ENCODE results near the gene ARG2. TPM values are rescaled to one million over a fixed set of nuclear protein-coding genes. Genes with fewer than 3 reads are reported as not detected.

The ARG2 gene
- total RNA-seq, 2 donors from 2014 or later, result 0.59 TPM; not detected in 1

DNA sequence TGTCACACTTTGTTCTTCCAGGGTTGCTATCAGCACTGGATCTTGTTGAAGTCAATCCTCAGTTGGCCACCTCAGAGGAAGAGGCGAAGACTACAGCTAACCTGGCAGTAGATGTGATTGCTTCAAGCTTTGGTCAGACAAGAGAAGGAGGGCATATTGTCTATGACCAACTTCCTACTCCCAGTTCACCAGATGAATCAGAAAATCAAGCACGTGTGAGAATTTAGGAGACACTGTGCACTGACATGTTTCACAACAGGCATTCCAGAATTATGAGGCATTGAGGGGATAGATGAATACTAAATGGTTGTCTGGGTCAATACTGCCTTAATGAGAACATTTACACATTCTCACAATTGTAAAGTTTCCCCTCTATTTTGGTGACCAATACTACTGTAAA is 31.0 kb downstream of the ARG2 start:
- no peaks in the 10 kb centered on the region for H3K9me3 ChIP-seq
- H3K4me3 ChIP-seq, result no peak overlapping the region
- peaks cover 78% of the 10 kb centered on the region for H3K36me3 ChIP-seq
- H3K4me1 ChIP-seq, result no peaks in the 10 kb centered on the region
- no peak for DNase-seq (ENCODE audit: low spot score)
- H3K27me3 ChIP-seq, result no peaks in the 10 kb centered on the region
- TF ChIP-seq, protein P1, sequence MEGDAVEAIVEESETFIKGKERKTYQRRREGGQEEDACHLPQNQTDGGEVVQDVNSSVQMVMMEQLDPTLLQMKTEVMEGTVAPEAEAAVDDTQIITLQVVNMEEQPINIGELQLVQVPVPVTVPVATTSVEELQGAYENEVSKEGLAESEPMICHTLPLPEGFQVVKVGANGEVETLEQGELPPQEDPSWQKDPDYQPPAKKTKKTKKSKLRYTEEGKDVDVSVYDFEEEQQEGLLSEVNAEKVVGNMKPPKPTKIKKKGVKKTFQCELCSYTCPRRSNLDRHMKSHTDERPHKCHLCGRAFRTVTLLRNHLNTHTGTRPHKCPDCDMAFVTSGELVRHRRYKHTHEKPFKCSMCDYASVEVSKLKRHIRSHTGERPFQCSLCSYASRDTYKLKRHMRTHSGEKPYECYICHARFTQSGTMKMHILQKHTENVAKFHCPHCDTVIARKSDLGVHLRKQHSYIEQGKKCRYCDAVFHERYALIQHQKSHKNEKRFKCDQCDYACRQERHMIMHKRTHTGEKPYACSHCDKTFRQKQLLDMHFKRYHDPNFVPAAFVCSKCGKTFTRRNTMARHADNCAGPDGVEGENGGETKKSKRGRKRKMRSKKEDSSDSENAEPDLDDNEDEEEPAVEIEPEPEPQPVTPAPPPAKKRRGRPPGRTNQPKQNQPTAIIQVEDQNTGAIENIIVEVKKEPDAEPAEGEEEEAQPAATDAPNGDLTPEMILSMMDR (IDR thresholded peaks at IDR 0.05), result no peak
- H3K27ac ChIP-seq, result no peak overlapping the region

DNA sequence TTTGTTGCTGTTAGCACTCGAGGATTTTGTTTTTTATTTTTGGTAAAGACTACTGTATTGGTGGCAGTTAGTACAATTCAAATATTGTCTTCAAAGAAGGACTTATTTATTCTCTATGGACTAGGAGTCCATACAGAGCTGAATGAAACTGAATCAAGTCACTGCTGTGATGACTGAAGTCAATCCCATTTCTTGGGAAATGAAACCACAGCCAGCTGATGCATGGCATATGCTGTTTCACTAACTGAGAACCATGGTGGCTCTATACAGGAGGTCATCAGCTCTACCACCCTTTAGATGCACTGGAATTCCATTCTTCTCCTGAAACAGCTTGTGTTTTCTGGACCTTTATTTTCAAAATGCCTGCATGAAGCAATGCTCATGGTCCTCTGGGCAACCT is 32.5 kb downstream of the ARG2 start:
- Histone ChIP-seq H3K4me1 (no peaks in the 10 kb centered on the region), H3K27ac (no peak overlapping the region), H3K27me3 (no peaks in the 10 kb centered on the region), H3K9me3 (no peaks in the 10 kb centered on the region), H3K4me3 (no peak overlapping the region), H3K36me3 (peaks cover 93% of the 10 kb centered on the region)
- TF ChIP-seq, protein P1 (IDR thresholded peaks at IDR 0.05), result no peak
- DNase-seq (ENCODE audit: low spot score), result no peak

DNA sequence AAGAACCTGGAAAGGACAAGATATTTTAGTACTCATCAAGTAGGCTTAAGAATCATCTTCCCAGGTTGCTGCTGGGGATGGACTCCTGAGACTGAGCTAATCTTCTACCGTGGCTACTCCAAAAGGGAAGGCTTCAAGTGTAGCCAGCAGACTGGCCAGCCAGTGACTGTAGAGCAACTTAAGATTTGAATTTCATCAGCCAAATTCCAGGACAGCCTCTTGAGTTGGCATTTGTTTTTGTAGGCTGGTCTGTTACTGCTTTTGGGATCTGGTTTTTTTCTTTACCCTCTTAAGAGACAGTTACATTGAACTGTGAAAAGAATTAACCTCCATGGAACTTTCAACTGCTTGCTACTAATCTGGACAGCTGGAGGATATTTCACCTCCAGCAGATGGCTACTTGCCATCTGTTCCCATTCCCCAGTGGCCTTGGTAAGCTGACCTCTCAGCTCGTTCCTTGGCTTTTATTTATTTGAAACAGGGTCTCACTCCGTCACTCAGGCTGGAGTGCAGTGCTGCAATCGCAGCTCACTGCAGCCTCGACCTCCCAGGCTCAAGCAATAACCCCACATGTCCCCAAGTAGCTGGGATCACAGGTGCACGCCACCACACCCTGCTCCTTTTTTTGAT is 34.0 kb downstream of the ARG2 start:
- DNase-seq (ENCODE audit: low spot score), result no peak
- H3K27ac ChIP-seq, result no peak overlapping the region
- no peak overlapping the region for H3K4me3 ChIP-seq
- no peaks in the 10 kb centered on the region for H3K27me3 ChIP-seq
- peaks cover 89% of the 10 kb centered on the region for H3K36me3 ChIP-seq
- no peaks in the 10 kb centered on the region for H3K9me3 ChIP-seq
- H3K4me1 ChIP-seq, result no peaks in the 10 kb centered on the region
- TF ChIP-seq, protein P1 (IDR thresholded peaks at IDR 0.05), result no peak

DNA sequence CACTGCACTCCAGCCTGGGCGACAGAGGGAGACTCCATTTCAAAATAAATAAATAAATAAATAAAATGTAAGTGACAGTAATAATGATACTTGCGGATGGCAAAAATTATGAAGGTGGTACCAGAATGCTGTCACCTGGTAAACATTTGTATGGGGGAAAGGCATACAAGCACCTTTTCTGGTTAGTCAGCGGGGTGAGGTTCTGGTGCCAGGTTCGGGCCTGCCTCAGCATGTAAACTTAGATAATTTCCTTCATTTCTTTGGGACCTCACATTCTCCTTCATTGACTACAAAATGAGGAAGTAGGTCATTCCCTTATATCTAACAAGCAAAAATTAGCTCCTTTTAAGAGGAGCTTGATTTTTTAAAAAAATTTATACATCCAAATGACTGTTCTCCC is 43.9 kb downstream of the ARG2 start:
- no peak overlapping the region for H3K4me3 ChIP-seq
- TF ChIP-seq, protein P1 (IDR thresholded peaks at IDR 0.05), result no peak
- no peaks in the 10 kb centered on the region for H3K27me3 ChIP-seq
- H3K27ac ChIP-seq, result no peak overlapping the region
- peaks cover 11% of the 10 kb centered on the region for H3K36me3 ChIP-seq
- no peak for DNase-seq (ENCODE audit: low spot score)
- H3K9me3 ChIP-seq, result no peaks in the 10 kb centered on the region
- H3K4me1 ChIP-seq, result peaks cover 0 to 6% of the 10 kb centered on the region in 2 donors

DNA sequence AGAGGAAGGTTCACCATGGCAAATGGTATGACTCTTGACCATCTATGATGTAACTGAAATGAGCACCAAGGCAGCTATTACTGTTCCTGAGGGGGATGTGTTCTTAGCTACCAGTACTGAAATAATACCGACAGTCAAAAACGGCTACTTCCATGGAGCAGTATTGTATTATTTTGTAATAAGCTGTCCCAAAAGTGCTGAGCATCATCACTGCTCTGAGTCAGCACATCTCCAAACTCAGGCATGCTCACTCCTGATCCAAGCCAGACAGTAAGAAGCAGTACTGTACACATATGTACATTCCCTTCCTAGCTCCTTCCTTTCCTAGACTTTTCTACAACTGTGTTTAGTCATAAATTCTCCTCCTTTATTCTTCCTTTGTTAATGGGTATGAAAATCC is 46.1 kb downstream of the ARG2 start:
- H3K4me1 ChIP-seq, result peaks cover 0 to 6% of the 10 kb centered on the region in 2 donors
- no peaks in the 10 kb centered on the region for H3K36me3 ChIP-seq
- no peak for DNase-seq (ENCODE audit: low spot score)
- H3K4me3 ChIP-seq, result no peak overlapping the region
- H3K27ac ChIP-seq, result no peak overlapping the region
- TF ChIP-seq, protein P1 (IDR thresholded peaks at IDR 0.05), result no peak
- no peaks in the 10 kb centered on the region for H3K27me3 ChIP-seq
- no peaks in the 10 kb centered on the region for H3K9me3 ChIP-seq
